Measurements from ENCODE around the gene CXCL8.
"Not testable (repeated sequence)": the region's sequence is repeated elsewhere in the genome, so short reads cannot be mapped to it uniquely, and the experiment has no call there.

GRCh38 chr4:73774406-73774805 is 34.0 kb downstream of the CXCL8 start:
- not testable (repeated sequence) for TF ChIP-seq ZBTB1 (CRISPR knock-in tag; IDR thresholded peaks at IDR 0.05; ENCODE audit: borderline replicate concordance, low read depth); CTCF (IDR thresholded peaks at IDR 0.05 in 2 of 3, conservative IDR thresholded peaks at IDR 0.05 in 1 of 3; ENCODE audit: insufficient read depth in 2 of 3, low read depth in 1 of 3, low read length in 3 of 3); ARHGAP35 (IDR thresholded peaks at IDR 0.05; ENCODE audit: partially characterized antibody); ZC3H4 (CRISPR knock-in tag; IDR thresholded peaks at IDR 0.05; ENCODE audit: borderline replicate concordance); GTF2A2 (tag; IDR thresholded peaks at IDR 0.05); ILF3 (IDR thresholded peaks at IDR 0.05; ENCODE audit: borderline replicate concordance); POLR2AphosphoS5 (IDR thresholded peaks at IDR 0.05; ENCODE audit: control insufficient read depth, insufficient read depth, low read depth, low read length); RBBP5 (IDR thresholded peaks at IDR 0.05; ENCODE audit: borderline replicate concordance, insufficient read depth, low read length, poor library complexity, severe bottlenecking); EZH2 (IDR thresholded peaks at IDR 0.05; ENCODE audit: borderline replicate concordance, low read depth, low read length); POLR2AphosphoS2 (IDR thresholded peaks at IDR 0.05; ENCODE audit: low read length); ZNF253 (CRISPR knock-in tag; conservative IDR thresholded peaks at IDR 0.05); TFE3 (CRISPR knock-in tag; IDR thresholded peaks at IDR 0.05)
